ENCODE results near the gene TOPBP1.
A peak's percentile ranks its signal among the peaks of the same experiment; 100 is the strongest.
"Not testable (repeated sequence)": the region's sequence is repeated elsewhere in the genome, so short reads cannot be mapped to it uniquely, and the experiment has no call there.

TOPBP1 gene

DNA sequence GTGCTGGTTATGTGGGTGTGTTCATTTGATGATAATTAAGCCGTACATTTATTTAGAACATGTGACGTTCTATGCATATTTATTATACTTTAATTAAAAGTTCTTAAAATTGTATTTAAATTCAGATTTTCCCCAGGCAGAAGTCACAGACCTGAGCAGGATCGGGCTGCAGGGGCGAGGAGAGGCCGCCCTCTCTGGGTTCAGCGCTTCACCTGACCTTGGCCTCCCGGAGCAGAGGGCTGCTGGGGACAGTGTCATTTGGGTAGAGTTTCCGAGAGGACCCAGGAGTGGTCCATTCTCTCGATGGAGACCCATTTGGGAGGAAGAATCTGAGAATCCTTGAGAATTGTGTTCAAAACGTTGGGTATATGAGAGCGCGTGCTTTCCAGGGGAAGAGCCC, 12.0 kb upstream of the TOPBP1 start:
- DNase-seq = no peak

GRCh38 chr3:133672461-133672860, 10.7 kb upstream of the TOPBP1 start:
- DNase-seq = no peak

GRCh38 chr3:133670525-133670995, 8.8 kb upstream of the TOPBP1 start:
- no peak for DNase-seq

- DNase-seq = no peak
These were observed 8.3 kb upstream of the TOPBP1 start for GRCh38 chr3:133669949-133670524.

- DNase-seq = no peak
These were observed 5.4 kb upstream of the TOPBP1 start for GRCh38 chr3:133667118-133667517.

GRCh38 chr3:133665188-133665587, 3.4 kb upstream of the TOPBP1 start:
- not testable (repeated sequence) for DNase-seq

DNA sequence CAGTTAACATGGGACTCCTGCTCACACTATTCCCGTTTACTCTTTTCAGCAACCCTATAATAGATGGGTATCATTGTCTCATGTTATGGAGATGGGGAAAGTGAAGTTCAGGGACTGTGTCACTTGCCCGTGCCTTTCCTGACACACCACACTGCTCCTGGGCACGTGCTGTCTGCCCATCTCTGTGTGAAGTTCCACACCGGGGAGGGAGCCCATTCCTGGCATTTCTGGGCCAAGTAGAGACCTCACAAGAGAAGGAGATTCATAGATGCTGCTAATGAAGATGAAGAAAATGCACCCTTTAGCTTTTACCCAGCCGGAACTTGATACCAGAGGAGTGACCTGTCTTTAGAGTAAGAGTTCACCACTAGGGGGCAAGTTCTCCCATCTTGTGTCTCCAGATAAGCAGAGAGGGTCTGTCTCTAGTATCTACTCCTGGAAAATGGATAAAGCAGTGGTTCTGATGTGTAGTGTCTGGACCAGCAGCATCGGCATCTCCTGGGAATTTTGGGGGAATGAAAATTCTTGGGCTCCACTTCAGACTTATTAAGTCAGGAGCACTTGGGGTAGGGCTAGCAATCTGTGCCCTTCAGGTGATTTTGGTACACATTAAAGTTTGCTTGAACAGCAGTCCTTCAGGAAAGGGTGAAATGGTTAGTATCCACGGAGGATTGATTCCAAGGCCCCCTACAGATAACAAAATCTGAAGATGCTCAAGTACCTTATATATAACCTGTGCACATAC, 2.0 kb upstream of the TOPBP1 start:
- peak; percentile 64 for DNase-seq

GRCh38 chr3:133662278-133662651, 524 bp upstream of the TOPBP1 start:
- DNase-seq = no peak

- DNase-seq = no peak
These were observed 1.9 kb downstream of the TOPBP1 start for GRCh38 chr3:133659806-133660205.

- no peak for DNase-seq
These were observed 5.8 kb downstream of the TOPBP1 start for GRCh38 chr3:133655731-133656515.

DNA sequence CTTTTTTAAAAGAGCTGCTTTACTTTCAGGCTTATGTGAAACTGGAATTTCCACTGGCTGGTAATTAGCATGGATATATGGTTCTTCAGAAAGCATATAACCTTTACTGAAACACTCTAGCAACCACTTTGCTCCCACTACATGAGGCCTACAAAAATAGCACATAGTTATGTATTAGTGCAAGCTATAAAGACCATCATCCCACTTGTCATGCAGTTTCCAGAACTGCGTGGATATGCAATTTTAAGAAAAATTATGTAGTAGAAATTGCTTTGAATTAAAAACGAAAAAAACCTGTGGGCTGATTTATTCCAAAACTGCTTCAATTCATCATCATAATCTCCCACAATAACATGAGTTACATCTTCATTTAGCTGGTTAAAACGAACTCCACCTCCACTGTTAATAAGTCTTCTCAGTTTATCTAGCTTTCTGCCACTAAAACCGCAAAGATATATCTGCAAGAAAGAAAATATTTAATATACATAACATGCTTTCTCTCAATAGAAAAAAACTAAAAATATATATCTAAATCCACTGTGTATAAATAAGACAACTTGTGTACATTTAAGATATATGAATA, 12.2 kb downstream of the TOPBP1 start:
- DNase-seq = no peak

DNA sequence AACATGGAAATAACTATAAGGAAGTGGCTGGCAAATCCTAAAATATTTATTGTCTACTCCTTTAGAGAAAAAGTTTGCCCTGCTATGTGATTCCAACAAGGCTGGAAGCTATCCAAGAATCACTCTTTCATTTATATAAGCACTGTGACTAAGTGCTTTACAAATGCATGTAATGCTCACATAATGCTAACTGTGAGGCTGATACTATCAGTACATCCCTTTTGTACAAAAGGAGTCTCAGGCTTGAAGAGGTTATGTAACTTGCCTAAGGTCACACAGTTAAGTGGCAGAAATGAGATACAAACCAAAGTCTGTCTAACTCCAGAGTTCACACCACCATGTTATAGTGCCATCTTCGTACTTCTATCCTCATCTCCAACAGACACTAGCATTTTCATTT, 17.0 kb downstream of the TOPBP1 start:
- DNase-seq = no peak

DNA sequence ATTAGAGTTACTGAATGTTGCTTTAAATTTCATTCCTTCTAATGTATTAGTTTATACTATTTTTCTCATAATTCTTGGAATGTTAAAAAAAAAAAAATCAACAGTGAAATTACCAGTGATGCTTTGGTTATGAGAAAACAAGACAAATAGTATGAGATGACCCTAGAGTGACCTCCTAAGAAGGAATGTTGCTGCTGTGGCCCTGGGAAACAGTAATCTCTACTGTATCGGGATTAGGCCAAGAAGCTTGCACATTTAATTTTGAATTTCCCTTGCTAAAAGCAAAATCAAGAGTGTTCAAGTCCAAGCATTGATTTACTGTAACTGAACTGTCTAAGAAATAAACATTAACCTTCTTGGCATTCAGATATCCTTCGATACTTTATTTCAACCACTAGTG, 18.1 kb downstream of the TOPBP1 start:
- no peak for DNase-seq

GRCh38 chr3:133641254-133641653, 20.5 kb downstream of the TOPBP1 start:
- no peak for DNase-seq

GRCh38 chr3:133633439-133633838, 28.3 kb downstream of the TOPBP1 start:
- DNase-seq = no peak

DNA sequence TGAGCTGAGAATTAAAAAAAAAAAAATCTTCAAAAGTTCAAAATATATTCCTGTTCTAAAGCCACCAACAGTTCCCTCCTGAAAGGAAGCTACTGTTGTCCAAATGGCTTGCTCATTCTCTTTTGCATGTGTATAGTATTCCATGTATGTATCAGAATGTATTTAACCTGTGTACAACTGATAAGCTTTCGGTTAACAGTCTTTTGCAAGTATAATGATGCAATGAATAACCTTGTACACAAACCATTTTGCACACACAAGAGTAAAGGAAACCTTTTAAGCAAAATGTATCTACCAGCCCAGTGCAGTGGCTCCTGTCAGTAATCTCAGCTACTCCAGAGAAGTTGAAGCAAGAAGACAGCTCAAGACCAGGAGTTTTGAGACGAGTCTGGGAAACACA, 32.6 kb downstream of the TOPBP1 start:
- DNase-seq = no peak

DNA sequence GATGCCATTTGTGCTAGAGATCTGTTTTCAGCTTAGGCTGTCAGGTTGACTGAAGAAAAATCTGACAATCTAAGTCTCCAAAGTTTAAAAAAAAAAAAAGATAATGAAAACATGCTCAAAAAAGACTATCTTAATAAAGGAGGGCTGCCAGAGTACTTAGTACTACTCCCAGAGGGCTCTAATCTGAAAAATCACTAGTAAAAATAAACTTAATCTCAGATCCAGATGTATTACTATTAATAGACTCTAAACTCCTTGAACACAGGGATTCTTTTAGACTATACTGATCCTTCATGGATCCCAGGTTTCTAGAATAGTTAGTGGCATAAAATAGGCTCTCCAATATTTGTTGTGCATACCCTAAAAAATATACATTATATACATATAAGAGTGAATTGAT, 34.0 kb downstream of the TOPBP1 start:
- DNase-seq = no peak

- DNase-seq = no peak
These were observed 41.5 kb downstream of the TOPBP1 start for GRCh38 chr3:133620066-133620784.

- no peak for DNase-seq
These were observed 50.2 kb downstream of the TOPBP1 start for GRCh38 chr3:133611534-133611933.

GRCh38 chr3:133610031-133610430, 51.7 kb downstream of the TOPBP1 start:
- DNase-seq = no peak

DNA sequence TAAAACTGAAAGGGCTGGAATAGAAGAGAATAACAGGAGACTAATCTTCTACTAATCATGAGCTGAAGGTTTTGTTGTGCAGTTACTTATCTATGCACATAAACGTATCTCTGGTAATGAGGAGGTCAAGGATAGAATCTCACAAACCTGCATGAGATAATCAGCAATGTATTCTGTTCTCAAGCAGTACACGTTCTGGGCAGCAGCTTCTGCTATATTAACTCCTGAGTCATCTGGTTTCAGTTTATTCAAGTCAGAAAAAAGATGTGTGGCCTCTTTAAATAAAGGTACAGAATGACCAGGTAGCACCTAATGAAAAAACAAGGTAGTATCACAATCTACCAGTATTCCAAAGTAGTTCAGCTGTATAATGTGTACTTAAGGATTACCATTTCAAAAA, 53.4 kb downstream of the TOPBP1 start:
- no peak for DNase-seq

DNA sequence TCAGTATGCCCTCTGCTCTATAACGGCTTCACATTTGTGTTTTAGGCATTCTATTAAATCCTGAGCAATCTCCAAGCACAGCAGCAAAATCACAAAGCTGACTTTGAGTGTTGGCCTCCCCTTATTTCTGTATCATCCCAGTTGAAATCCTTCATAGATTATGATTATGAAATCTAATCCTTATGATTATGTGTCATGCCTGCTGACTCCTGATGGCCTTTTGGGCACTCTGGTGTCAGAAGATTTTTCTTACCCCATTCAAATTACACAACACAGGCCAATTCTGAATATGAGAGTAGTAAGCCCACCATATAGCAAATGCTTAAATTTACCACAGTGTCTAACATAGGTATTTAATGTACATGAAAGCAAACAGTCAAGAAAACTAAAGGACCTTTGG, 53.9 kb downstream of the TOPBP1 start:
- no peak for DNase-seq

DNA sequence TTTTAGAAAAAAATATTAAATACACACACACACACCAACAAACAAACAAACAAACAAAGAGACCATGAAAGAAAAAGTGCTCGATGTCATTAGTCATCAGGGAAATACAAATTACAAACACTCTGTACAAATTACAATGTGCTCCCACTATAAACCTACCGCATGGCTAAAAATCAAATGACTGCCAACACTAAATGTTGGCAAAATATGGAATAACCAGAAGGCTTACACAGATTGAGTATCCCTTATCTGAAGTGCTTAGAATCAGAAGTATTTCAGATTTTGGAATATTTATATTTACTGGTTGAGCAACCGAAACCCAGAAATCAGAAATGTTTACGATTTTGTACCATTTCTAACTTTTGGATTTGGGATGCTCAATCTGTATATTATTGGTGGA, 54.8 kb downstream of the TOPBP1 start:
- no peak for DNase-seq

Data from NCI-H748 treated with DMSO at 0.1 percent for 48 hours (cell line).